Measurements from ENCODE around the gene CHEK1.
A peak's percentile ranks its signal among the peaks of the same experiment; 100 is the strongest.
"Not testable (repeated sequence)": the region's sequence is repeated elsewhere in the genome, so short reads cannot be mapped to it uniquely, and the experiment has no call there.

CHEK1 gene

GRCh38 chr11:125624756-125625213 lies at the start of gene CHEK1:
Gene CHEK1 (plus strand): TSS chr11:125625163. CDS start chr11:125626769, 1,606 bp downstream.
- DNase-seq = no peak

DNA sequence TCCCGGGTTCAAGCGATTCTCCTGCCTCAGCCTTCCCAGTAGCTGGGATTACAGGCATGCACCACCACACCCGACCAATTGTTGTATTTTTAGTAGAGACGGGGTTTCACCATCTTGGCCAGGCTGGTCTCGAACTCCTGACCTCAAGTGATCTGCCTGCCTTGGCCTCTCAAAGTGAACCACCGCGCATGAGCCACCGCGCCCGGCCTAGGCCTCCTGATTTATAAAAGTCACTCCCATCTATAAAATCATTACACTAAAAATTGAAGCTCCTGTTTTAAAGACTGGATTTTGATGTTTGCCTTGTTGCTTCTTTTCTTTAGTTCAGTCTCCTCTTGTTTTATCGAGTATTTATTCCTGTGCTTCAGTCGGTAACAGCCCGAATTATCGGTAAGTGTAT lies 47.8 kb upstream of the CHEK1 start:
- not testable (repeated sequence) for DNase-seq

DNA sequence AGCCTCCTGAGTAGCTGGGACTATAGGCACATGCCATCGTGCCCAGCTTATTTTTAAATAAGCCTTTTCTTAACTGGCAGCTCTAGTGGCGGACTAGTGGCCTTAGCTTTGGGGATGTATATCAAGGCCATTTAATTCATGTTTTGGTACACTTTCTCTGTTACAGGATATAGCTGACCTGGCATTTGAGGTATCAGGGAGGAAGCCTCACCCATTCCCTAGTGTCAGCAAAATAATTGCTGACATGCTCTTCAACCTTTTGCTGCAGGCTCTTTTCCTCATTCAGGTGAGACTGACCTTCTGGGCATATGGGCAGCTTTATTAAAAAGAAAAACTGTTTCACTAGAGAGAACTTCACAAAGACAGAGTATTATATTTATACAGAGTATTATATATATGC lies 46.2 kb upstream of the CHEK1 start:
- no peak for DNase-seq

DNA sequence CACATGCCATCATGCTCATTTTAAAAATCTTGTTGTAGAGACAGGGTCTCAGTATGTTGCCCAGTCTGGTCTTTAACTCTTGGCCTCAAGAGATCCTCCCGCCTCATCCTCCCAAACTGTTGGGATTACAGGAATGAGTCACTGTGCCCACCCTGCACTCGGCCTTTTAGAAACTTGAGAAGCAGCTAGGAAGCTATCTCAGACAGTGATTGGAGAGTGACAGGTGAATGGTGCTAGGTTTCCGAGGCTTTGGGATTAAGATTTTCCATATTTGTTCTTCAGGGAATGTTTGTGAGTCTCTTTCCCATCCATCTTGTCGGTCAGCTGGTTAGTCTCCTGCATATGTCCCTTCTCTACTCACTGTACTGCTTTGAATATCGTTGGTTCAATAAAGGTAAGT lies 45.2 kb upstream of the CHEK1 start:
- no peak for DNase-seq

- no peak for DNase-seq
Observed at GRCh38 chr11:125583496-125583895, 41.5 kb upstream of the CHEK1 start.

DNA sequence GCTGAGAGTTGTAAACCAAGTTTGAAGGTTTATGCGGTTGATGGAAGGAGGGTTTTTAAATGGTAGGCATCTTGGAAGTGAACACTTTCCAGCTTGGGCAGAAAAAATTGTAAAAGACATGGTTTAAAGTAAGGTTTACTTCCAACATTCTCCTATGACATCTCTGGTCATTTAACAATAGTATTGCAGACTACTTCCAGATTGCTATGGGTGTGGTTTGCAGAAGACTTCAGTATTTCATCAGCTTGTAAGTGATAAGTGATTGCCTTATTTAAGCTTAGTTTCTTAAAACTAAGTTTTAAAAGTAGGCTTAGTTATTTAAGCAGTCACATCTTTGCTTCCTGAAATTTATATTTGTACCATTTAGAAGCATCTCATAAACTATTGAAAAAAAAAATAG lies 39.5 kb upstream of the CHEK1 start:
- no peak for DNase-seq

- DNase-seq = no peak
Observed at GRCh38 chr11:125586623-125587022, 38.3 kb upstream of the CHEK1 start.

DNA sequence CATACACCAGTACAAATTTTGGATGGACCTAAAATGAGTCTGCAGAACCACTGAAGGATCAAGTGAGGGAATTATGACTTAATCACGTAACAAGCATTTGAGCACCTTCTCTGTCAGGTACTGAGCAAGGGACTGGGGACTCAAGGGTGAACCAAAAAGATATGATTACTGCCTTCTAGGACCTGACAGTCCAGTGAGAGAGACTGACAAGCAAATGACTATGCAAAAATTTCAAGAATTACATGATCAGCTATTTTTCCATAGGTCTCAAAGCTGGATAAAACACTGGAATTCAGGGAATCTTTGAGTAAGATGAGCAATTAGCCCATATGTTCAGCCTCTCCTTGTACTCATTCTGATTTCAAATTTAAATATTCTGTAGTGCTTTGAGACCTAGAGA lies 37.5 kb upstream of the CHEK1 start:
- no peak for DNase-seq

- DNase-seq = no peak
Observed at GRCh38 chr11:125588505-125588904, 36.5 kb upstream of the CHEK1 start.

GRCh38 chr11:125591649-125592304 lies 33.2 kb upstream of the CHEK1 start:
- DNase-seq = peak; percentile 46

DNA sequence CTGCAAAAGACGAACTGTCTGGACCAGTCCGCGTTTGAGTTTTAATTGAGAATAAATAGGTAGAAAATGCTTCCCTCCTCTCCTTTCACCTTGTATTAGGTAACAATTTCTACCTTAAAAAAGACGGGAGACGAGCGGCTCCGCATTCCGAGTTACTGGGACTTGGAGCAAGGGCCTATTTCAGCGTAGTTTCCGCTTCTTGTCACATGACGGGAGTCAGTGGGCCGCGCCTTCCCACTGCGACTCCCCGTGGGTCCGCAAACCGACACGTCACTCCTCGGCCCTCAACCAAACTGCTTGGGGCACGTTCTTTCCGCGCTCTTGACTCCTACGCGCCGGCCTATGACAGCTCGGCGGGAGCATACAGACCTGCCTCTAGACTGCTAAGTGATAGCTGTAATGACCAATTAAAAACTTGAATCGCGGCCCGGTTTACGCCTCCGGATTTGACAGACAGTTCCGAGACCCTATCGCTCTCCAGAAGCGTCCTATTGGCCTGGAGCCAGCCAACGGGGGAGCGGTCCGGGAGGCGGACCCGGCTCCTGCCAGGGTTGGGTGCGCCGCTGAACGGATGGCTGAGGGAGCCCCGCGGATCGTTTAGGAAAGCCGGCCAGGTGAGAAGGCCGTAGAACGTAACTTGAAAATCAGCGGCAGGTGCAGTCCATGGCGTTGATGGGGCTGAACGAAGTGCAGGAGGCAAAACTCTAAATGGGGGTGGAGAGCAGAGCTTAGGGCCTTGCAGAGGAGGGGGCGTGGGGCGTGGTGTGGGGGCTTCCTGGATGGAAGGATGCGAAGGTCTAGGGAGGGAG lies 32.5 kb upstream of the CHEK1 start, which contains the start of gene STT3A:
TSS of gene STT3A (plus strand) at position 548 of the 809 bp plus-strand sequence. CDS start 3,064 bp downstream, outside the sequence.
- DNase-seq = peak; percentile 96

DNA sequence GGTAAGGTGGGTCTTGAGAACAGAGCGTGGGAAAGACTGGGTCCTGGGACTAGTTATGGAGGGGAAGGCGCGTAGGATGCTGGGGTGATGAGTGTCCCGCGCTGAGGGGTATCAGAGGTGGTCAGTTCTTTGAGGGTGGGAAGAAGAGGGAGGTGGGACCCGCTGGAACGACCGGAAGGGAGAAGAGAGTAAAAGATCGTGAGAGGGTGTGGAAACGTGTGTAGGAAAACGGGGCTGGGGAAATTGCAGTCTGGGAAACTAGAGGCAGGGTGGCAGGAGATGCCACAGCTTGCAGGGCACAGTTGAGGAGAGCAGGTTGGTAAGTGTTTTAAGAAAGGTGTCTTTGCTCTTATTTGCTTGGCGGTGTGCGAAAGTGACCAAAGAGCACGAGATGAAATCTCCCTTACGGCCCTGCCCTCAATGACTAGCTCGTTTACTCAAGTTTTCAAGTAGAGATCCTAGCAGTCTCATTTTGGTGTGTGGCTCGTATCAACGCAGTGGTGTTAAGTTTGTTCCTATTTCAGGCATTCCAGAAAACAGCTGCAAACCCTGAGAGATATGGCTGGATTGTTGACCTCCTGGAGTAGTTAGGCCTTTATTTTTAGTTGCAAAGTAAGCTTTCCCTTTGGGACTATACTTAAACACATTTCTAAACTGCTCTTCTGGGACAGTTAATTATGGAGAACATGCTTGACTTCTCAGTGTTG lies 31.7 kb upstream of the CHEK1 start:
- no peak for DNase-seq

DNA sequence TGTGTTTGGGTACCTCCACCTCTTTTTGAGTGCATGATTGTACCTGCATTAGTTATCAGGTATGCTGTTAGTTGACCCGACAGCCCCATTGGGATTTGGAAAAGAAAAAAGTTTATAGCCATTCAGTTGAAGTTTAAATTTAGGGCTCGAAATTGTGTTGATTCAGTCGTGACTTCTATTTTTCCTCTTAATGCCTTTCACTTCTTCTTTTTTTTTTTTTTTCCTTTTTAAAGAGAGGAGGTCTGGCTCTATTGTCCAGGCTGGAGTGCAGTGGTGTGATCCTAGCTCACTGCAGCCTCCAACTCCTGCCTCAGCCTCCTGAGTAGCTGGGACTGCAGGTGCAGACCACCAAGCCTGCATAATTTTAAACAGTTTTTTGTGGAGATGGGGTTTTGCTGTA lies 30.0 kb upstream of the CHEK1 start:
- no peak for DNase-seq

GRCh38 chr11:125600663-125601062 lies 24.3 kb upstream of the CHEK1 start:
- DNase-seq = no peak

DNA sequence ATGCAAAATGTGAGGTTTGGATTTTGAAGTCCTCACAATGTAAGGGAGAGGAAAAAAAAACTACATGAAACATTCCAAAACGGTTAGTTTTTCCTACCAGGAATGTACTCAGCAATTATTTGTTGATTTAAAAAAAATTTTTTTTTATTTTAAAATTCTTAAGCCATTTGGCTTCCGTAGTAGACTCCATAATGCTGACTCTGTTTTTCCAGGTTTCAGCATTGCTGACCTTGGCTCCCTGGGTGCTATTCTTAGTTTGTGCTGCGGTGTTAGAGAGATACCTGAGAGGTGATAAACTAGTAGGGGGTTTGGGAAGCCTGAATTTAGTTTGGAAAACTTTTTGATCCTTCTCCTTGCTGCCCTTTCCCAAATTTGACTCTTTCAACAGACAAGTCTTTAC lies 21.8 kb upstream of the CHEK1 start:
- DNase-seq = no peak

DNA sequence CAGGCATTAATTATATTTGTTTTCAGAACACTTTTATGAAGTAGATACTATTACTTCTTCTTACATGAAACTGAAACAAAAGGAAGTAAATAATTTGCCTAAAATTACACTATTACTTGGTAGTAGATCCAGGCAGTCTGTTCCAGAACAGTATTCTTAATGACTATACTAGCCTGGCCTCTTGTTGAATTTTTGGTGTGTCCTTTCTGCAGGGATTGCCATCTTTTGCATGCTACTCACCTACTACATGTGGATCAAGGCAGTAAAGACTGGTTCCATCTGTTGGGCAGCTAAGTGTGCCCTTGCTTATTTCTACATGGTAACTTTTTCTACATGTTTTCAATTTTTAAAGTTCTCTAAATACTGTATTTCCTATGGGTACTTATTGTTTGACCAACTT lies 19.5 kb upstream of the CHEK1 start:
- DNase-seq = no peak

GRCh38 chr11:125609545-125609944 lies 15.4 kb upstream of the CHEK1 start:
- no peak for DNase-seq

DNA sequence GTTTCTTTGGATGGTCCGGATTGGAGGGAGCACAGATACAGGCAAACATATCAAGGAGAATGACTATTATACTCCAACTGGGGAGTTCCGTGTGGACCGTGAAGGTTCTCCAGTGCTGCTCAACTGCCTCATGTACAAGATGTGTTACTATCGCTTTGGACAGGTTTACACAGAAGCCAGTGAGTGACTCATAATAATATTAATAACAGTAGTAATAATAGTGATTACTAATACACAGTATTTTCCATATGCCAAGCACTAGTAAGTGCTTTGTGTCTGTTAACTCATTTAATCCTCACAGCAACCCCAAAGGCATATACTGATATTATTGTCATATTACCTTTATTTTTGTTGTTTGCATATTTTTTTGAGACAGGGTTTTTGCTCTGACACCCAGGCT lies 6.6 kb upstream of the CHEK1 start:
- no peak for DNase-seq

- no peak for DNase-seq
Observed at GRCh38 chr11:125621995-125622394, 3.0 kb upstream of the CHEK1 start.

DNA sequence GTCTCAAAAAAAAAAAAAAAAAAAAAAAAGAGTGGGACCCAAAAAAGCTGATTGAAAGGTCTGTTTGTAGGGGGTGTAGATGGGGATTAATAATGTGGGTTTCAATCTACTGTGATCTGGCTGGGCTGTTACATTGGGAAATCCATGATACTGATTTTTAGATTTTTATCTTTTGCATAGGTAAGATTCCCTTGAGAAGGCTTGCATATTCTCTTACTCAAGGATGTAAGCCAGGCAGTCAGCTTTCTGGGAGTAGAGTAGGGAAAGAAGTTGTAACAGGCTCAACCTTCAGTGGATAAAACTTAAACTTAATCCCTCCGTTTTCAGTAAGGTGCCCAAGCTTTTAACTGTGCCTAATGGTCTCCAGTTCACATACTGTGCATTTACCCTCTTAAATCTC lies 1.9 kb upstream of the CHEK1 start:
- no peak for DNase-seq

- DNase-seq = no peak
Observed at GRCh38 chr11:125625225-125625629, 264 bp downstream of the CHEK1 start.

DNA sequence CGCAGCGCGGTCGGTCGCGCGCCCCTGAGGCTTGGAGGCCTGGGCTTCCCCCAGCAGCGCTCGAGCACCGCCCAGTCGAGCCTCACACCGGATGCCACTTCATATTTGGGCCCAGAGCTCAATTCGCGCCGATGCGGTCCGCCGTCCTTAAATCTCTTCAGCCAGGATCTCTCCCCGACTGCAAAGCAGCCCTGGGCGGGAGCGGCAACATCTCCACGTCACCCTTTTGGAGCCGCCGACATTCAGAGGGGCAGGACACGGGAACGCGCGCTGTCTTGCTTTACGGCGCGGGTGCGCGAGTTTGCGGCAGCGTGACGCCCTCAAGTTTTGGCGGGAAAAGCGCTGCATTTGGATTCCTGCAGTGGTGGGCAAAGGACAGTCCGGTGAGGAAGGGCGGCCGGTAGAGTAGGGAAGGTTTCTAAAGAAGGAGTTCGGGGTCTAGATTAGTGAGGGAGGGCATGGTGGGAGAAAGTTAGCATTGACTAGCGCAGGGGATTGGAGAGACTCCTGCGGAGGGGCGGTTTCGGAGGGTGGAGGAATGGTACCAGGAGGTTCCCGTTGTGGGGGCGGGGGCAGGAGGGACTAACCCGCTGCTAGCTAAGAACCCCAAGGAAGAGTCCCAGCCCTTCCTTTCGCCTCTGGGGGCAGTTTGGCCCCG lies 796 bp downstream of the CHEK1 start:
- peak; percentile 87 for DNase-seq
